MM.1S (cell line): ENCODE data around the gene ADGRF1.

Experiments used
- DNase-seq: peaks from one replicate; pipeline ENCODE4 v3.0.0-alpha.2; 2015
- H2AFZ ChIP-seq: fragments of 300-600 bp; sonication (generic); 2 replicates; pipeline ENCODE4 v1.6.0; 2016; ENCODE audit warnings: antibody characterized with exemption, low read length
- H3F3A ChIP-seq: fragments of 300-600 bp; sonication (generic); 2 replicates; pipeline ENCODE4 v1.6.1; 2016; ENCODE audit warnings: mild to moderate bottlenecking, antibody characterized with exemption, low read length, moderate library complexity, mixed read lengths; ENCODE audit not compliant: insufficient read depth
- H3K27ac ChIP-seq: fragments of 300-600 bp; sonication (generic); 2 replicates; pipeline ENCODE4 v1.5.1; 2016; ENCODE audit warnings: mild to moderate bottlenecking, low read length
- H3K27me3 ChIP-seq: fragments of 300-600 bp; sonication (generic); replicated peaks from 2 replicates; pipeline ENCODE4 v1.6.0; 2016; ENCODE audit warnings: low read length; ENCODE audit not compliant: insufficient read depth
- H3K36me3 ChIP-seq: fragments of 300-600 bp; sonication (generic); replicated peaks from 2 replicates; pipeline ENCODE4 v1.6.1; 2016; ENCODE audit warnings: mild to moderate bottlenecking, low read length, mixed read lengths; ENCODE audit not compliant: insufficient read depth
- H3K4me1 ChIP-seq: fragments of 300-600 bp; sonication (generic); 2 replicates; pipeline ENCODE4 v1.6.1; 2016; ENCODE audit warnings: low read length, mixed read lengths
- H3K4me2 ChIP-seq: fragments of 300-600 bp; sonication (generic); 2 replicates; pipeline ENCODE4 v1.6.0; 2016; ENCODE audit warnings: low read depth, low read length
- H3K4me3 ChIP-seq: fragments of 300-600 bp; sonication (generic); 2 replicates; pipeline ENCODE4 v1.5.1; 2016; ENCODE audit warnings: low read length, mixed read lengths
- H3K79me2 ChIP-seq: fragments of 300-600 bp; sonication (generic); 2 replicates; pipeline ENCODE4 v1.6.1; 2016; ENCODE audit warnings: mixed run types, low read length, mixed read lengths
- H3K9ac ChIP-seq: fragments of 300-600 bp; sonication (generic); 2 replicates; pipeline ENCODE4 v1.6.1; 2016; ENCODE audit warnings: low read length, mixed read lengths
- H3K9me2 ChIP-seq: fragments of 300-600 bp; sonication (generic); replicated peaks from 2 replicates; pipeline ENCODE4 v1.6.1; 2016; ENCODE audit warnings: mild to moderate bottlenecking, low read length, mixed read lengths; ENCODE audit not compliant: insufficient read depth
- H3K9me3 ChIP-seq: fragments of 300-600 bp; sonication (generic); replicated peaks from 2 replicates; pipeline ENCODE4 v1.6.1; 2016; ENCODE audit warnings: mild to moderate bottlenecking, low read length, mixed read lengths; ENCODE audit not compliant: insufficient read depth
- H4K20me1 ChIP-seq: fragments of 300-600 bp; sonication (generic); 2 replicates; pipeline ENCODE4 v1.6.1; 2016; ENCODE audit warnings: mild to moderate bottlenecking, low read length, moderate library complexity, mixed read lengths; ENCODE audit not compliant: insufficient read depth
- CTCF ChIP-seq: fragments of 300-600 bp; sonication (generic); IDR thresholded peaks from 2 replicates; pipeline ENCODE4 v1.5.1; 2016; ENCODE audit warnings: antibody characterized with exemption, low read length, mixed read lengths
- EZH2 ChIP-seq: fragments of 300-600 bp; sonication (generic); optimal IDR thresholded peaks from 2 replicates; pipeline ENCODE3; 2017; ENCODE audit warnings: low read depth, mild to moderate bottlenecking, antibody characterized with exemption, low read length, mixed read lengths
- EZH2phosphoT487 ChIP-seq: fragments of 300-600 bp; sonication (generic); IDR thresholded peaks from 2 replicates; pipeline ENCODE4 v1.6.1; 2018; ENCODE audit warnings: antibody characterized with exemption, low read length

ADGRF1 gene

GRCh38 chr6:47027315-47027714 is 14.8 kb downstream of the ADGRF1 start:
- no peaks in the 10 kb centered on the region for H3F3A ChIP-seq
- no peaks in the 10 kb centered on the region for H3K4me1 ChIP-seq
- no peak overlapping the region for H3K4me2 ChIP-seq
- H3K9me3 ChIP-seq = no peaks in the 10 kb centered on the region
- no peaks in the 10 kb centered on the region for H3K9me2 ChIP-seq
- H4K20me1 ChIP-seq = no peaks in the 10 kb centered on the region
- no peak for DNase-seq
- no peak for TF ChIP-seq EZH2
- no peak for TF ChIP-seq EZH2phosphoT487
- TF ChIP-seq CTCF = no peak
- H3K79me2 ChIP-seq = no peaks in the 10 kb centered on the region
- no peaks in the 10 kb centered on the region for H3K27me3 ChIP-seq
- H3K36me3 ChIP-seq = no peaks in the 10 kb centered on the region
- H3K4me3 ChIP-seq = no peak overlapping the region
- H3K27ac ChIP-seq = no peak overlapping the region
- H3K9ac ChIP-seq = no peak overlapping the region
- no peak overlapping the region for H2AFZ ChIP-seq

- no peak overlapping the region for H3K4me3 ChIP-seq
- H3K4me1 ChIP-seq = no peaks in the 10 kb centered on the region
- H3K4me2 ChIP-seq = no peak overlapping the region
- no peaks in the 10 kb centered on the region for H4K20me1 ChIP-seq
- DNase-seq = no peak
- no peaks in the 10 kb centered on the region for H3K79me2 ChIP-seq
- H3K27ac ChIP-seq = no peak overlapping the region
- no peaks in the 10 kb centered on the region for H3K27me3 ChIP-seq
- H3K9ac ChIP-seq = no peak overlapping the region
- TF ChIP-seq EZH2phosphoT487 = no peak
- TF ChIP-seq EZH2 = no peak
- no peaks in the 10 kb centered on the region for H3F3A ChIP-seq
- no peaks in the 10 kb centered on the region for H3K9me2 ChIP-seq
- no peak overlapping the region for H2AFZ ChIP-seq
- H3K36me3 ChIP-seq = no peaks in the 10 kb centered on the region
- no peaks in the 10 kb centered on the region for H3K9me3 ChIP-seq
Observed at GRCh38 chr6:47026679-47027078, 15.5 kb downstream of the ADGRF1 start.

- Histone ChIP-seq H3K36me3 (no peaks in the 10 kb centered on the region), H3K4me3 (no peak overlapping the region), H3K27me3 (no peaks in the 10 kb centered on the region), H2AFZ (no peak overlapping the region), H3K4me2 (no peak overlapping the region), H4K20me1 (no peaks in the 10 kb centered on the region), H3K79me2 (no peaks in the 10 kb centered on the region), H3K9me2 (no peaks in the 10 kb centered on the region), H3K4me1 (no peaks in the 10 kb centered on the region), H3K27ac (no peak overlapping the region), H3F3A (no peaks in the 10 kb centered on the region), H3K9me3 (no peaks in the 10 kb centered on the region), H3K9ac (no peak overlapping the region)
- no peak for TF ChIP-seq EZH2phosphoT487
- TF ChIP-seq CTCF = no peak
- TF ChIP-seq EZH2 = no peak
- no peak for DNase-seq
Observed at GRCh38 chr6:47023573-47023972, 18.6 kb downstream of the ADGRF1 start.

GRCh38 chr6:47022191-47022590 is 19.9 kb downstream of the ADGRF1 start:
- no peaks in the 10 kb centered on the region for H3K4me1 ChIP-seq
- H3K36me3 ChIP-seq = no peaks in the 10 kb centered on the region
- no peak overlapping the region for H3K4me2 ChIP-seq
- no peak overlapping the region for H2AFZ ChIP-seq
- no peaks in the 10 kb centered on the region for H3K9me3 ChIP-seq
- DNase-seq = no peak
- H3F3A ChIP-seq = no peaks in the 10 kb centered on the region
- no peaks in the 10 kb centered on the region for H3K27me3 ChIP-seq
- no peaks in the 10 kb centered on the region for H3K79me2 ChIP-seq
- no peaks in the 10 kb centered on the region for H4K20me1 ChIP-seq
- TF ChIP-seq EZH2phosphoT487 (no peak), CTCF (no peak), EZH2 (no peak)
- H3K9me2 ChIP-seq = no peaks in the 10 kb centered on the region
- no peak overlapping the region for H3K4me3 ChIP-seq
- no peak overlapping the region for H3K9ac ChIP-seq
- no peak overlapping the region for H3K27ac ChIP-seq
